Gastroesophageal sphincter (tissue), 4 donors: ENCODE measurements around the gene ARFRP1. TPM values are rescaled to one million over a fixed set of nuclear protein-coding genes. Genes with fewer than 3 reads are reported as not detected.

Experiments
- ATAC-seq: fragments of 150-250 bp; one replicate; pipeline ENCODE4 v1.9.1; 2016; ENCODE audit warnings: mild to moderate bottlenecking, moderate library complexity
- H3K27ac ChIP-seq, 4 donors: fragments of 200-600 bp; sonication (generic) in 3 of 4; 1 replicate in 3 of 4; 2 replicates in 1 of 4; pipeline ENCODE4 v1.5.1; 2016 to 2019
- H3K27me3 ChIP-seq: fragments of 200-600 bp; sonication (generic); one replicate; pipeline ENCODE4 v1.5.1; 2019
- H3K36me3 ChIP-seq, 2 donors: fragments of 200-600 bp; sonication (generic); one replicate each; pipeline ENCODE4 v1.5.1; 2019; ENCODE audit warnings: control low read depth in 1 of 2
- H3K4me1 ChIP-seq, 3 donors: fragments of 200-600 bp; sonication (generic); 1 replicate in 2 of 3; 2 replicates in 1 of 3; pipeline ENCODE4 v1.5.1; 2016 to 2019; ENCODE audit warnings: control low read depth in 2 of 3
- H3K4me3 ChIP-seq, 2 donors: fragments of 200-600 bp; sonication (generic); one replicate each; pipeline ENCODE4 v1.5.1; 2019; ENCODE audit warnings: mild to moderate bottlenecking in 1 of 2, moderate library complexity in 1 of 2
- H3K9me3 ChIP-seq, 3 donors: fragments of 200-600 bp; sonication (generic); one replicate each; pipeline ENCODE4 v1.5.1; 2017 to 2019; ENCODE audit warnings: control low read depth in 2 of 3
- CTCF ChIP-seq, 4 experiments: fragments of 200-600 bp in 2 of 4; fragments of 450-650 bp in 2 of 4; sonication (generic) in 1 of 4; IDR thresholded peaks; one replicate each; pipeline ENCODE4 v1.5.1; 2017 to 2019; ENCODE audit warnings: antibody characterized with exemption in 4 of 4, mild to moderate bottlenecking in 2 of 4, moderate library complexity in 2 of 4
- EP300 ChIP-seq: sonication (generic); formaldehyde crosslinking; IDR thresholded peaks from one replicate; pipeline ENCODE4 v1.6.1; 2017; ENCODE audit warnings: antibody characterized with exemption, mild to moderate bottlenecking
- POLR2A ChIP-seq, 2 donors: fragments of 450-650 bp; IDR thresholded peaks; one replicate each; pipeline ENCODE4 v1.6.1; 2017; ENCODE audit warnings: antibody characterized with exemption in 2 of 2, mild to moderate bottlenecking in 2 of 2, moderate library complexity in 1 of 2
- POLR2AphosphoS5 ChIP-seq: sonication (generic); formaldehyde crosslinking; IDR thresholded peaks from one replicate; pipeline ENCODE4 v1.6.1; 2017; ENCODE audit warnings: antibody characterized with exemption
- WGBS, 2 donors: methylation state at CpG; one replicate each; pipeline ENCODE4 v1.1.5; 2018; ENCODE audit warnings: low coverage in 1 of 2; 5-methylcytosine and 5-hydroxymethylcytosine counted together
- total RNA-seq, 4 donors: library from RNA; depleted of rRNA; stranded (reverse); fragments of >200 nt; gene quantifications; one replicate each; pipeline ENCODE4 v1.1.0, GENCODE V29; 2016

The ARFRP1 gene
- total RNA-seq, 4 donors from 2014 or later = 38.9 to 56.4 (median 49.0) TPM

- Histone ChIP-seq H3K36me3 (peaks cover 0 to 93% of the 10 kb centered on the region in 2 donors), H3K4me1 (no peaks in the 10 kb centered on the region), H3K4me3 (no peak overlapping the region), H3K27me3 (no peaks in the 10 kb centered on the region), H3K27ac (no peak overlapping the region), H3K9me3 (peaks cover 0 to 46% (median 0%) of the 10 kb centered on the region in 3 donors)
- no peak for TF ChIP-seq POLR2A (IDR thresholded peaks at IDR 0.05)
- TF ChIP-seq CTCF (IDR thresholded peaks at IDR 0.05) = no peak
- no peak for ATAC-seq
- WGBS, 2 donors = 100% methylated on average over 2 of the region's 2 CpGs; no CpG with 5 or more reads in 1 of the 2 donors
These were observed 11.2 kb upstream of the ARFRP1 start for GRCh38 chr20:63718996-63719395.

- WGBS, 2 donors = 94 to 100% methylated on average over 5 of the region's 5 CpGs
- H3K9me3 ChIP-seq = peaks cover 0 to 43% (median 0%) of the 10 kb centered on the region in 3 donors
- peaks cover 0 to 16% (median 0%) of the 10 kb centered on the region in 3 donors for H3K4me1 ChIP-seq
- no peak for TF ChIP-seq POLR2AphosphoS5
- no peak overlapping the region for H3K4me3 ChIP-seq
- no peak for ATAC-seq
- H3K36me3 ChIP-seq = peaks cover 0 to 100% of the 10 kb centered on the region in 2 donors
- no peaks in the 10 kb centered on the region for H3K27me3 ChIP-seq
- no peak overlapping the region for H3K27ac ChIP-seq
These were observed 7.1 kb upstream of the ARFRP1 start for GRCh38 chr20:63714858-63715257.

- Histone ChIP-seq H3K9me3 (peaks cover 0 to 25% (median 0%) of the 10 kb centered on the region in 3 donors), H3K36me3 (peaks cover 0 to 85% of the 10 kb centered on the region in 2 donors), H3K27ac (no peak overlapping the region), H3K27me3 (no peaks in the 10 kb centered on the region), H3K4me3 (no peak overlapping the region), H3K4me1 (peaks cover 0 to 35% (median 9%) of the 10 kb centered on the region in 3 donors)
- ATAC-seq = no peak
- TF ChIP-seq CTCF (IDR thresholded peaks at IDR 0.05) (no peak), POLR2A (IDR thresholded peaks at IDR 0.05) (no peak), POLR2AphosphoS5 (no peak), EP300 (no peak)
- WGBS, 2 donors = 100% methylated on average over 1 of the region's 1 CpG; no CpG with 5 or more reads in 1 of the 2 donors
These were observed 4.4 kb upstream of the ARFRP1 start for GRCh38 chr20:63712191-63712590.

- ATAC-seq = no peak
- H3K4me3 ChIP-seq = no peak overlapping the region
- H3K36me3 ChIP-seq = peaks cover 0 to 79% of the 10 kb centered on the region in 2 donors
- no peaks in the 10 kb centered on the region for H3K27me3 ChIP-seq
- peaks cover 0 to 45% (median 18%) of the 10 kb centered on the region in 3 donors for H3K4me1 ChIP-seq
- WGBS, 2 donors = 64 to 85% methylated on average over 3 to 7 of the region's 12 CpGs
- TF ChIP-seq EP300 (no peak), POLR2A (IDR thresholded peaks at IDR 0.05) (no peak)
- no peak overlapping the region for H3K27ac ChIP-seq
- H3K9me3 ChIP-seq = peaks cover 0 to 21% (median 0%) of the 10 kb centered on the region in 3 donors
These were observed 3.4 kb upstream of the ARFRP1 start for GRCh38 chr20:63711085-63711645.

- peak overlapping the region in 1 of 2 donors; percentile 97 for H3K4me3 ChIP-seq
- peaks cover 0 to 50% (median 18%) of the 10 kb centered on the region in 3 donors for H3K4me1 ChIP-seq
- H3K9me3 ChIP-seq = peaks cover 0 to under 1% (median 0%) of the 10 kb centered on the region in 3 donors
- H3K36me3 ChIP-seq = peaks cover 0 to 79% of the 10 kb centered on the region in 2 donors
- no peaks in the 10 kb centered on the region for H3K27me3 ChIP-seq
- WGBS, 2 donors = 87% methylated on average over 3 of the region's 17 CpGs; no CpG with 5 or more reads in 1 of the 2 donors
- H3K27ac ChIP-seq = no peak overlapping the region
- TF ChIP-seq POLR2AphosphoS5 (no peak), CTCF (IDR thresholded peaks at IDR 0.05) (no peak), POLR2A (IDR thresholded peaks at IDR 0.05) (no peak), EP300 (no peak)
- no peak for ATAC-seq
These were observed 1.4 kb upstream of the ARFRP1 start for GRCh38 chr20:63709149-63709527.
